ENCODE data around the gene SUCO.

SUCO gene

DNA sequence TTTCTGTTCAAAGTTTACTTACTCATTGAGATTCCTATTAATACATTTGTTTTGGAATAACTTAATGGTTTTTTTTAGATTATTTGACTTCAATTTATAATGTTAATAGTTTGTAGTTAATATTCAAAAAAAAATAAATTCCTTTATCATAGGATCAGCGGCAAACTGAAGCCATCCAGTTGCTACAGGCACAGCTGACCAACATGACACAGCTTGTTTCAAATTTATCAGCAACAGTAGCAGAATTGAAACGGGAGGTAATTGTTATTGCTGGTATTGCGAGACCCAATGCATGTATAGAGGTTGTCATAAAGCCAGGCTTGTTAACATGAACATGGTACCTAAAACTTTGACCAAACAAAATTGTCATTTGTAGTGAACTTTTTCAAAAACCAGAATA, 67.0 kb downstream of the SUCO start:
- TF ChIP-seq, protein P1, sequence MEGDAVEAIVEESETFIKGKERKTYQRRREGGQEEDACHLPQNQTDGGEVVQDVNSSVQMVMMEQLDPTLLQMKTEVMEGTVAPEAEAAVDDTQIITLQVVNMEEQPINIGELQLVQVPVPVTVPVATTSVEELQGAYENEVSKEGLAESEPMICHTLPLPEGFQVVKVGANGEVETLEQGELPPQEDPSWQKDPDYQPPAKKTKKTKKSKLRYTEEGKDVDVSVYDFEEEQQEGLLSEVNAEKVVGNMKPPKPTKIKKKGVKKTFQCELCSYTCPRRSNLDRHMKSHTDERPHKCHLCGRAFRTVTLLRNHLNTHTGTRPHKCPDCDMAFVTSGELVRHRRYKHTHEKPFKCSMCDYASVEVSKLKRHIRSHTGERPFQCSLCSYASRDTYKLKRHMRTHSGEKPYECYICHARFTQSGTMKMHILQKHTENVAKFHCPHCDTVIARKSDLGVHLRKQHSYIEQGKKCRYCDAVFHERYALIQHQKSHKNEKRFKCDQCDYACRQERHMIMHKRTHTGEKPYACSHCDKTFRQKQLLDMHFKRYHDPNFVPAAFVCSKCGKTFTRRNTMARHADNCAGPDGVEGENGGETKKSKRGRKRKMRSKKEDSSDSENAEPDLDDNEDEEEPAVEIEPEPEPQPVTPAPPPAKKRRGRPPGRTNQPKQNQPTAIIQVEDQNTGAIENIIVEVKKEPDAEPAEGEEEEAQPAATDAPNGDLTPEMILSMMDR (conservative IDR thresholded peaks at IDR 0.05; ENCODE audit: control insufficient read depth, insufficient read depth, low read depth, low read length): no peak
- H3K4me3 ChIP-seq (ENCODE audit: control insufficient read depth, low read depth, low read length): no peak overlapping the region
- DNase-seq (ENCODE audit: low read depth): no peak

DNA sequence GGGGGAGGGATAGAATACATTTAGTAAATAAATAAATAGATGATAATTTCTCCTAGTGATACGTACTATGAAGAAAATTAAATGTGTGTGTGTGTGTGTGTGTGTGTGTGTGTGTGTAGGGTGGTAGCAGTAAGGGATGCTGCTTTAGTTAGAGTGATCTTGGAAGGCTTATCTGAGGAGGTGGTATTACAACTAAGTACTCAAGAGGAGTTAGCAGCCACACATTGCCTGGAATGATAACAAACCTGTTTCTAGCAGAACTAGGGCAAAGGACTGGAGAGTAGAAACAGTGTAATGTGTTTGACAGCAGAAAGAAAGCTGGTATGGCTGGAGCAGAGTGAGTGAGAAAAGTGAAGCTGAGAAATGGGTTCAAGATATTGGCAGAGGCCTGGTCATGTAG, 67.7 kb downstream of the SUCO start:
- TF ChIP-seq, protein P1 (conservative IDR thresholded peaks at IDR 0.05; ENCODE audit: control insufficient read depth, insufficient read depth, low read depth, low read length): no peak
- no peak overlapping the region for H3K4me3 ChIP-seq (ENCODE audit: control insufficient read depth, low read depth, low read length)
- no peak for DNase-seq (ENCODE audit: low read depth)

DNA sequence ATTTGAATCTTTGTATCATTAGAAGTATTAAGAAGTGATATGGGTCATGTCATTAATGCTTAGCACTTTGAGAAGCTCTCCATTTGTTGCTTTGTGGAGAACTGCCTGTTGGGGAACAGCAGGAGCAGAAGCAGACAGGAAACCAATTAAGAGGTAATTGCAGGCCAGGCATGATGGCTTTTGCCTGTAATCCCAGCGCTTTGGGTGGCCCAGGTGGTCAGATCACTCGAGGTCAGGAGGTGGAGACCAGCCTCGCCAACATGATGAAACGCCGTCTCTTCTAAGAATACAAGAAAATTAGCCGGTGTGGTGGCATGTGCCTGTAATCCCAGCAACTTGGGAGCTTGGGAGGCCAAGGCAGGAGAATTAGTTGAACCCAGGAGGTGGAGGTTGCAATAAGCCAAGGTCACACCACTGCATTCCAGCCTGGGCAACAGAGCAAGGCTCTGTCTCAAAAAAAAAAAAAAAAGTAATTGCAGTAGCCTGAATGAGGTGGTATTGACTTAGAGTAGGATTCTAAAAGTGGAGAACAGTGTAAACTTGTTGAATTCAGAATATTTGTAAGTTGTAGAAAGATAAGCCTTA, 68.2 kb downstream of the SUCO start:
- TF ChIP-seq, protein P1 (conservative IDR thresholded peaks at IDR 0.05; ENCODE audit: control insufficient read depth, insufficient read depth, low read depth, low read length): no peak
- no peak overlapping the region for H3K4me3 ChIP-seq (ENCODE audit: control insufficient read depth, low read depth, low read length)
- no peak for DNase-seq (ENCODE audit: low read depth)

DNA sequence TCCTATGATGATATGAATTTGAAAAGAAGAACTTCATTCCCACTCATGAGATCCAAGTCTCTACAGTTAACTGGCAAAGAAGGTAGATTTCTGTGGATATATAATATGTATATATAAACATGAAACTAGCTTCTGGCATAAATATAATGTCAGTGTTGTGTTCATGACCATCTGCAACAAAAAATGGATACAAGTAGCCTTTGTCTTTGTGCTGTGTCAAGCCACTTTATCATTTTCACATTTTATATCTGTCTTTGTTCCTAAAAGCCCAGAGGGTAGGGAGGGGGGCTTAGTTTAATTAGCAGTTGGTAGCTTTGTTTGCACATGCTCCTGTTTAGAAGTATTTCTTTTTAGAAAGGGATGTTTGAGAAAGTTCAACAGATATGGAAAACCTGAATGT, 69.8 kb downstream of the SUCO start:
- TF ChIP-seq, protein P1 (conservative IDR thresholded peaks at IDR 0.05; ENCODE audit: control insufficient read depth, insufficient read depth, low read depth, low read length): no peak
- H3K4me3 ChIP-seq (ENCODE audit: control insufficient read depth, low read depth, low read length): no peak overlapping the region
- no peak for DNase-seq (ENCODE audit: low read depth)

DNA sequence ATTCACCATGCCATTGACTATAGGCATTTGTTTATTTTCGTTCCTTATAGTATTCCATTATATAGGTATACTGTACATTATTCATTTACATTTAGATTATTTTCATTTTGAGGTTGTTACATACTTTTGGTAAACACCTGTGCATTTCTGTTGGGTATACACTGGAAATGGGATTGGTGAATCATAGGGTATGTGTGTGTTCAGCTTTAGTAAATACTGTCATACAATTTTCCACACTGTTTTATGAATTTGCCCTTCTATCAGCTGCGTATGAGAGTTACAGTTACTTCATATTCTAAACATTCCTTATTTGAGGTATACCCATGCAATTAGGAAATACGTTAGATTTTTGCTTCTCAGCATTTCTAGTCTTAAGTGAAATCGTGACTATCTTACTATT, 70.9 kb downstream of the SUCO start:
- H3K4me3 ChIP-seq (ENCODE audit: control insufficient read depth, low read depth, low read length): no peak overlapping the region
- TF ChIP-seq, protein P1 (conservative IDR thresholded peaks at IDR 0.05; ENCODE audit: control insufficient read depth, insufficient read depth, low read depth, low read length): no peak
- DNase-seq (ENCODE audit: low read depth): no peak

DNA sequence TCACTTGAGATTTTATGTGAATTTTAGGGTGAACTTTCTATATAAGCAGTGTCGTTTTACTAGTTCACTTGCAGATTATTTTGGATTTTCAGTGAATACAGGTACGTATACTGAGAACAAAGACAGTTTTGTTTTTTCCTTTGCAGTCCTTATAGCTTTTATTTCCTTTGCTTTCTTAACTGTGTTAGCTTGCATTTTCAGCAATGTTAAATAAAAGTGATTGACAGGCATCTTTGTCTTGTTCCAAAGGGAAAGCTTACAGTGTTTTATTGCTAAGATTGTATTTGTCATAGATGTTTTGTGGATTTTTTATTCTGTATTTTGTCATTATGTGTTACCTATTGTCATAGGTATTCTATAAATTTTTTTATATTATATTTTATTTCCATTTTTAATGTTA, 72.7 kb downstream of the SUCO start:
- no peak overlapping the region for H3K4me3 ChIP-seq (ENCODE audit: control insufficient read depth, low read depth, low read length)
- DNase-seq (ENCODE audit: low read depth): no peak
- TF ChIP-seq, protein P1 (conservative IDR thresholded peaks at IDR 0.05; ENCODE audit: control insufficient read depth, insufficient read depth, low read depth, low read length): no peak

DNA sequence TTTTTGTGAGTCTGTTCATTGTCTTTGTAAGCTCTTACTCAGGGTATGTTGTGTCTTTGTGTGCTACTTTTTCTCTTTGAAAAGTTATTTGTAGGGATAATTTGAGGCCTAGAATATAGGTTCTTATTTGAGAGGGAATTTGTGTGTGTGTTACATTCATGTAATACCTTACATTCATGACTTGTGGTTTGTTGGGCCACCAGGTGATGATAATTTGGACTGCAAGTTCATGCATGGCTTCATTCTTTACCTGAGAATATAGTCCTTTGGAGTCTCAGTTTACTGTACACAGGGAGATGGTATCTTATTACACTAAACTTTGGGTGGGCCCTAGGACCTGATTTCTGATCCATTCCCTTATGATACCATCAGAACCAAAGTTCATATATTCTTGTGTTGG, 74.2 kb downstream of the SUCO start:
- no peak overlapping the region for H3K4me3 ChIP-seq (ENCODE audit: control insufficient read depth, low read depth, low read length)
- no peak for DNase-seq (ENCODE audit: low read depth)
- TF ChIP-seq, protein P1 (conservative IDR thresholded peaks at IDR 0.05; ENCODE audit: control insufficient read depth, insufficient read depth, low read depth, low read length): no peak

Data from fibroblast of mammary gland (primary cell).